Parathyroid adenoma (tissue), 2 donors: ENCODE results near the gene DYNLT1.
A peak's percentile ranks its signal among the peaks of the same experiment; 100 is the strongest.

Source experiments
- H2AFZ ChIP-seq: fragments of 300-600 bp; sonication (generic); one replicate; pipeline ENCODE4 v1.7.0; 2017; ENCODE audit warnings: antibody characterized with exemption, mild to moderate bottlenecking
- H3K27ac ChIP-seq: fragments of 300-600 bp; sonication (generic); one replicate; pipeline ENCODE4 v1.7.0; 2017
- H3K27me3 ChIP-seq: fragments of 300-600 bp; sonication (generic); one replicate; pipeline ENCODE4 v1.7.0; 2017; ENCODE audit warnings: low read length; ENCODE audit not compliant: control insufficient read depth, insufficient read depth
- H3K36me3 ChIP-seq: fragments of 300-600 bp; sonication (generic); one replicate; pipeline ENCODE4 v1.7.0; 2017; ENCODE audit warnings: low read length; ENCODE audit not compliant: control insufficient read depth, insufficient read depth
- H3K4me1 ChIP-seq: fragments of 300-600 bp; sonication (generic); one replicate; pipeline ENCODE4 v1.7.0; 2017; ENCODE audit warnings: control low read depth
- H3K4me2 ChIP-seq: fragments of 300-600 bp; sonication (generic); one replicate; pipeline ENCODE4 v1.7.0; 2017; ENCODE audit warnings: low read length
- H3K4me3 ChIP-seq: fragments of 300-600 bp; sonication (generic); one replicate; pipeline ENCODE4 v1.7.0; 2017; ENCODE audit warnings: low read depth, low read length
- H3K79me2 ChIP-seq: fragments of 300-600 bp; sonication (generic); one replicate; pipeline ENCODE4 v1.7.0; 2017; ENCODE audit warnings: control low read depth
- H3K9ac ChIP-seq: fragments of 300-600 bp; sonication (generic); one replicate; pipeline ENCODE4 v1.7.0; 2017; ENCODE audit warnings: mild to moderate bottlenecking
- H3K9me3 ChIP-seq: fragments of 300-600 bp; sonication (generic); one replicate; pipeline ENCODE4 v1.7.0; 2017; ENCODE audit warnings: low read length; ENCODE audit not compliant: control insufficient read depth
- CTCF ChIP-seq: fragments of 300-600 bp; sonication (generic); IDR thresholded peaks from one replicate; pipeline ENCODE4 v1.7.0; 2017; ENCODE audit warnings: antibody characterized with exemption, mild to moderate bottlenecking
- donor health status: primary hyperparathyroidism.

The DYNLT1 gene

DNA sequence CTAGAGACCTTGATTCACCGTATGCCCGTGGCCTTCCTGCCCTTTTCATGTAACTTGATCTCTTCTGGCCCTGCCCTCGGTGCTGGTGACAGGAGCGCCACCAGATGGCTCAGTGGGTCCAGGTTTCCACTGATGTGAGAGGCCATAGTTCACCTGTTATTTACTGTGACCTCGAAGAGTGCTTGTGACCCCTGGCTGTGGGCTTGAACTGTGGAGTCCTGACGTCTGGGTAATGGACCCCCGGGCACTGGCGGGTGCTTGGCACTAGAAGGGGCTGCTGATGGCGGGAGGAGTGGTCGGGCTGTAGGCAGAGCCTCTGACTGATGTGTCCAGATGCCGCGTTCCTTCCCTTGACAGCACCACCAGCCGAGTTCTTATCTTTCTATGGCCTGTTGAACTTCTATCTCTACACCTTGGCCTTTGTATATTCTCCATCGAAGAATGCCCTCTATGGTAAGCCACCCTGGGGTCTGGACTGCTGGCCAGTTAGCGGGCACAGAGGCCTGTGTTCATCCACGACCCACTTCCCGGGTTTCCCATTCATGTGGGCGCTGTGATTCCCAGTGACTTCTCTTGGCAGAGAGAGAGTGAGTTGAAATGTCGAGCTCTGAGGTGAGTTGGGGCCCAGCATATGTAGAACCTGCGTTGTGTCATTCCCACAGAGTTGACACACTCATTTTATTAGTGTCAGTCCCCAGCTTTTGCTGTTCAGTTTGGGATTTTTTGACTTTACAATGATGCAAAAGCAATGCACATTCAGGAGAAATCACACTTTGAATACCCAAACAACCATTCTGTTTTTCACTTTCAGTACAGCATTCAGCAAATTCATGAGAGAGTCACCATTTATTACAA is 14.9 kb downstream of the DYNLT1 start:
- Histone ChIP-seq H3K4me1 (peaks cover 13% of the 10 kb centered on the region), H3K9me3 (no peaks in the 10 kb centered on the region), H3K27ac (no peak overlapping the region), H2AFZ (no peak overlapping the region), H3K4me3 (no peak overlapping the region), H3K4me2 (no peak overlapping the region), H3K79me2 (peaks cover 6% of the 10 kb centered on the region), H3K9ac (no peak overlapping the region), H3K27me3 (no peaks in the 10 kb centered on the region), H3K36me3 (no peaks in the 10 kb centered on the region)
- peak; percentile 48 for TF ChIP-seq CTCF

GRCh38 chr6:158628542-158628941 is 16.0 kb downstream of the DYNLT1 start:
- H3K27me3 ChIP-seq: no peaks in the 10 kb centered on the region
- TF ChIP-seq CTCF: no peak
- no peak overlapping the region for H3K27ac ChIP-seq
- no peaks in the 10 kb centered on the region for H3K36me3 ChIP-seq
- H3K9me3 ChIP-seq: no peaks in the 10 kb centered on the region
- H3K4me2 ChIP-seq: no peak overlapping the region
- peaks cover 13% of the 10 kb centered on the region for H3K4me1 ChIP-seq
- no peak overlapping the region for H3K9ac ChIP-seq
- H3K79me2 ChIP-seq: peaks cover 7% of the 10 kb centered on the region
- no peak overlapping the region for H3K4me3 ChIP-seq
- H2AFZ ChIP-seq: no peak overlapping the region

DNA sequence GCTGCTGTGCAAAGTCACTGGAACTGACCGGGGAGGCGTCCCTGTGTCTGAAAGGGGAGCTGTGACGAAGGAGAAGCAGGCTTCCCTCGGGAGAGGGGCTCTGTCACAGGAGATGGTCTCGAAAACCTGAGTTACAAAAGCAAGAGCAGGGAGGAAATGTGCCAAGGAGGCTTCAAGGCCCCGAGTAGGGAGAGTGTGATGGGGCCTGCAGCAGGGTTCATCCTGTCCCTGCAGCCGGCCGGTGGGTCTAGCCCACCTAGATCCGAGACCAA is 16.7 kb downstream of the DYNLT1 start:
- Histone ChIP-seq H3K36me3 (no peaks in the 10 kb centered on the region), H3K27ac (no peak overlapping the region), H2AFZ (no peak overlapping the region), H3K27me3 (no peaks in the 10 kb centered on the region), H3K4me3 (no peak overlapping the region), H3K9me3 (no peaks in the 10 kb centered on the region), H3K4me1 (peaks cover 13% of the 10 kb centered on the region), H3K79me2 (peaks cover 7% of the 10 kb centered on the region), H3K4me2 (no peak overlapping the region), H3K9ac (no peak overlapping the region)
- TF ChIP-seq CTCF: no peak

DNA sequence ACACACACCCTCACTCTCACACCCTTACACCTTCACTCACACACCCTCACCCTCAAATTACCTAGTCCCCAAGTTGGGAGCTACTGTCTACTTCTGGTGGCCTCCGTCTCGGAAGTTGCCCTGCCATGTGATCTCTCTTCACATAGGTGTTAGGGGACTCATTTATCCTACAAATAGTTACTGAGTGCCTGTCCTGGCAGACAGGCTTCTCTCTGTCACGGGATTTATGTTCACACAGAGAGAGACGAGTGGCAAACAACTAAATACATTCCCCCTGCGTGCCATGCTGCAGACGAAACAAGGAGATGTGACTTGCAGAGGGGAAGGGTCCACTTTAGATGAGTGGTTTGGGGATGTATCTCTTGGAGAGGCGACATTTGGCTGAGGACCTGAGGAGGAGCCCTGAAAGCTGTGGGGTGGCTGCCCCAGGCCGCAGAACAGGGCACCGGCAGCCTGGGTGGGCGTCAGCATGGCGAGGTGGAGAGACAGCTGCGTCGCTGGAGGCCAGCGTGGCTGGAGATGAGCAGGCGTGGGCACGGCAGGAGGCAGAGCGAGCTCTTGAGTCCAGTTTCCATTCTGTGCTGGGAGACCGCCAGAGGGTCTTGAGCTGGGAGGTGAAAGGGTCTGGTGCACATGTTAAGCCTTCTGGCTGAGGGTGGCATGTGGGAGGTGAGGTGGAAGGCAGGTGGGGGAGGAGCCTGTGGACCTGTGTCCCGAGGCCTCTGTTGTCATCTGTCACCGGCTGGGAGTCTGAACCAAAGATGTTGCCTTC is 17.2 kb downstream of the DYNLT1 start:
- Histone ChIP-seq H3K27me3 (no peaks in the 10 kb centered on the region), H3K4me1 (peaks cover 13% of the 10 kb centered on the region), H3K9me3 (no peaks in the 10 kb centered on the region), H3K79me2 (peaks cover 7% of the 10 kb centered on the region), H3K36me3 (no peaks in the 10 kb centered on the region), H3K27ac (no peak overlapping the region), H3K9ac (no peak overlapping the region), H3K4me3 (no peak overlapping the region), H2AFZ (no peak overlapping the region), H3K4me2 (no peak overlapping the region)
- no peak for TF ChIP-seq CTCF
